GM18951 (cell line): ENCODE data around the gene GGCX.

Source experiments
- POLR2A ChIP-seq: IDR thresholded peaks from 4 replicates; pipeline ENCODE4 v1.6.1; 2011; ENCODE audit warnings: mild to moderate bottlenecking; ENCODE audit not compliant: insufficient read length, insufficient read depth; ENCODE audit errors: extremely low read depth
- in situ Hi-C: fragments of 300-500 bp; cut with MboI; formaldehyde crosslinking; loops from one replicate; pipeline ENCODE4 v1.12.0; 2022; ENCODE audit warnings: low sequenced_read_pairs, mixed read lengths, inconsistent platforms; ENCODE audit not compliant: unreplicated experiment

Gene GGCX

GRCh38 chr2:85523062-85523902 lies 38.0 kb downstream of the GGCX start:
- in situ Hi-C loops, result no loop called here
- TF ChIP-seq POLR2A, result no peak

GRCh38 chr2:85522090-85522647 lies 39.1 kb downstream of the GGCX start:
- in situ Hi-C loops, result no loop called here
- TF ChIP-seq POLR2A, result no peak

- TF ChIP-seq POLR2A, result no peak
- in situ Hi-C loops, result no loop called here
Observed at GRCh38 chr2:85516653-85517389, 44.5 kb downstream of the GGCX start.

- no peak for TF ChIP-seq POLR2A
- in situ Hi-C loops, result no loop called here
Observed at GRCh38 chr2:85514323-85514722, 47.0 kb downstream of the GGCX start.

- no peak for TF ChIP-seq POLR2A
- in situ Hi-C loops, result no loop called here
Observed at GRCh38 chr2:85511008-85511811, 50.1 kb downstream of the GGCX start.

GRCh38 chr2:85506768-85507181 lies 54.5 kb downstream of the GGCX start:
- no peak for TF ChIP-seq POLR2A
- in situ Hi-C loops, result no loop called here

GRCh38 chr2:85505551-85506238 lies 55.6 kb downstream of the GGCX start:
- in situ Hi-C loops, result no loop called here

GRCh38 chr2:85504778-85505261 lies 56.5 kb downstream of the GGCX start:
- TF ChIP-seq POLR2A, result no peak
- in situ Hi-C loops, result no loop called here

More at GRCh38 chr2:85505551-85506238, 55.6 kb downstream of the GGCX start:
- TF ChIP-seq POLR2A, result no peak

- in situ Hi-C loops, result no loop called here
- no peak for TF ChIP-seq POLR2A
Observed at GRCh38 chr2:85503851-85504777, 57.2 kb downstream of the GGCX start.

- TF ChIP-seq POLR2A, result no peak
Observed at GRCh38 chr2:85503168-85503850, 58.0 kb downstream of the GGCX start.

GRCh38 chr2:85502720-85503119 lies 58.6 kb downstream of the GGCX start:
- TF ChIP-seq POLR2A, result no peak
- in situ Hi-C loops, result no loop called here

More at GRCh38 chr2:85503168-85503850, 58.0 kb downstream of the GGCX start:
- in situ Hi-C loops, result no loop called here
